GM19438 (cell line): ENCODE measurements around the gene NT5E.

ENCODE experiments used
- ATAC-seq: cut with Tn5 transposase; IDR thresholded peaks from one replicate; pipeline ENCODE4 v1.9.1; 2021; ENCODE audit warnings: low read depth; ENCODE audit not compliant: unreplicated experiment

NT5E gene

DNA sequence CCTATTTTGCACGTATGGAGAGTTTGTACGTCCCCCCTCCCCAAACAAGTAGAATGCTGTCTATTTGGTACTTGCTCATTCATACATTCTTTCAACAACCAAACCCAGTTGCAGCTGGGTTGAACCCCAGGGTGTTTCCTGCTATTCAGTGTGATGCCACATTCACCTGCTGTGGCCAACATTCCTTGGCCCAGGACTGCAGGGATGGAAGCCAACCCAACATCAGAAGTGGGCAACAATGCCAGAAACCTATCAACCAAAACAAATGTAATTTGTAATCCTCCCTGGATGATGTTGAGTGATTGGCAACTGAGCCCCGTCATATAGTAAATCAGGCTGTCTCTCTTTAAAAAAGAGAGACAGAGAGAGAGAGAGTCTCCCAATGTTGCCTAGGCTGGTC lies 8.9 kb downstream of the NT5E start:
- no peak for ATAC-seq

DNA sequence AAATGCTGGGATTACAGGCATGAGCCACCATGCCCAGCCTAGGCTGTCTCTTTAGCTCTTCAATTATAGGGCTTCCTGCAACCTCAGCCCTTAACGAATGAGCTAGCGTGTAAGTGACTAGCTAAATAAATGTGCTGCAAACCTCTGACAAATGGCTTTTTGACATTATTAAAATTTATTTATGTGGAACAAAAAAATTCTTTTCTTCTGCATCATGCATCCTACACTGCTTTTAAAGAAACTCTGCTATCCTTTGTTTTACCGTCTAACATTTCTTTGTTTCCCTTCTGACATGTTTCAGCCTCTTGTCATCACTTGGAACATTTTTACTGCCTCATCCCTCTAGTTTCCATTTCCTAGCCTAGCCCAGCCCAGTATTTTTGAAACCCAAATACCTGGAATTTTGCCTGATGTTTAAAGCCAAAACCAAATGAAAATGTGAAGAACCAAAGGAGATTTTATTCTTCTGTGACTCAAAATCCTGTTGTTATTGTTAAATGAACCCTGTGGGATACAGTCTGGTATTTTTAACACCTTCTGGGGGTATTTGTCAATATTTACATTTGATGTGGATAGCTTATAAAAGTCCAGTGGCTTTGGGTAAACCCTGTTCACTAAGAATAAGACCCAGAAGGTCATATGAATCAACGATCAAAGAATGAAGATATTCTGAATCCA lies 9.5 kb downstream of the NT5E start:
- ATAC-seq, result no peak

DNA sequence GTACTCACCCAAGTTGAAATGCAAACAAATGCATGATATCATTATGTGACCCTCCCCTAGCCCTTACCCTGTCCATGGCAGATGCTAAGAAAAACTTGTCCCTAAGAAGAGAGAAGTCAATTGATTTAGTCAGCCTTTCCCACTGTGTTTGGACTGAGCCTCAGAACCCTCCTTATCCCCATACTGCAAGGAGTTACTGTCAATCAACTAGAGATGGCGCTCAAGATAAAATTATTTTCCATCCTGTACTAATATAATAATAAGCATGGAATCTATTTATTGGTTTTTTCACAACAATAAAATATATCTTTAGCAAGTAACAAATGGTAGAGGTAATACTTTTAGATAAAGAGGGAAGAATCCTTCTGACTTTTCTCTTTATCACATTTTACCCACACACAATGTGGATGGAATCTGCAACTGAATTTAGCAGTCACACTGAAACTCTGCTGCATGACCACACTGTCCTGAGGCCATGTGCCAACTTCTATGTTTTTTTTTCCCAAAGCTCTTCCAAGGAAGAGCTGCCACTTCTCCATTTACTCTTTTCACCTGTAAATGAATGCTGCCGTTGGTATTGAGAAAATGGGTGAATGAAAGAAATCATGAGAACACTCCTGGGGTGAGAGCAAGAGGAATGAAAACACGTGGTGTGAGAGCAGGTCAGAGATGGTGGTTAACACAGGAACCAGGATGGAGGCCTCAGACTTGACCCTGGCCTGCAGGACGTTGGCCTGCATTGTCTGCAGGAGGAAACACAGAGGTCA lies 10.5 kb downstream of the NT5E start:
- no peak for ATAC-seq

DNA sequence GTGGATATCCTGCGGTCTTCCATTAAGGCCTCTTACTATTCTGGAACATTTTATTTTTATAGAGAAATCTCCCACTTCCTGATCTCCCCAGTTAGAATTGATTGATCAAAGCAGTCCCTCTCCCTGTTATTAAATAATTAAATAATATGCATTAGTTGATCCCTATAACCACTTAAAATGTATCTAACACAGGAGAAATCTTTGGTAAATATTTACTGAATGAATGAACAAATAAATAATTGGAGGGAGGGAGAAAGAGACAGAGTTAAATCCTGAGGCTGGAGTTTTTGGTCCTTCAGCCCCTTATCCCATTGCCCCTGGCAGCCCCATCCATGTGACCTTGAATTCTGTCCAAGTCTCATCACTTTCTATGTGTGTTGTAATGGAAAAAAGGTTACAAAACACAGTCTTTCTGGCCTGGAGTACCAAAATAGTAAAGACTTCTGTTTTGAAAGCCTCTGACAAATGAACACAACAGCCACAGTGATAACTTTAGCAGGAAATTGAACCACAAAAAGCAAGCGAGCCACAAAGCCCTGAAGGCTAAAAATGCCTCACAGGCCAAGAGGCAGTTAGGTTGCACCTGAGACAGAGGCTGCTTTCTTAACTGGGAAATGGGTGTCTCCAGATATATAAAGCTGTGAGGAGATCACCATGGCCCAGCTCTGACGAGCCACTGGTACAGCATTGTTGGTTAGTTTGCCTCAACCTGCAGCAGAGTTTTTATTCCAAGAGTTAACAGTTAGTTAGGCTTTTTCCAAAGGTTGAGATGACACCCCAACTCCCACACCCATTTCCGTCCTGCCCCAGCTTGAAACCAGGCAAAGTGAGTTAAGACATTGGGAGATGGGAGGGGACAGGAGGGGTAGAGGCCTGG lies 11.3 kb downstream of the NT5E start:
- peak; percentile 77 for ATAC-seq

DNA sequence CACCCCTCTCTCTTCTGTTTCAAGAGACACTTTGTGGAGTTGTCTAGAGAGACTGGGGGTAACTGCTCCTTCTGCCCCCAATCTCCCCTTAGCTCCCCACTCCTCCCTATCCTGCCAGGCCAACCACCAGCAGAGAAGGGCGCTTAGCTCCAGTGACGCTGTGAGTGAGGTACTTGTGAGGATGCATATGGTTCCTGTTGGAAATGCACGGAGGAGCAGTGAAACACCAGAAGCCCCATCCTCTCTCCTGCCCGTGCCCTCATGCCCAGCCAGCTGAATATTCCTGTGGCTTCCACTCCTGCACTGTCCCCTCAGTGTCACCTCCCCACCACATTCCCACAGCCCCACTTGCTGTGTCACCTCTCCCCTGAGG lies 11.9 kb downstream of the NT5E start:
- no peak for ATAC-seq

DNA sequence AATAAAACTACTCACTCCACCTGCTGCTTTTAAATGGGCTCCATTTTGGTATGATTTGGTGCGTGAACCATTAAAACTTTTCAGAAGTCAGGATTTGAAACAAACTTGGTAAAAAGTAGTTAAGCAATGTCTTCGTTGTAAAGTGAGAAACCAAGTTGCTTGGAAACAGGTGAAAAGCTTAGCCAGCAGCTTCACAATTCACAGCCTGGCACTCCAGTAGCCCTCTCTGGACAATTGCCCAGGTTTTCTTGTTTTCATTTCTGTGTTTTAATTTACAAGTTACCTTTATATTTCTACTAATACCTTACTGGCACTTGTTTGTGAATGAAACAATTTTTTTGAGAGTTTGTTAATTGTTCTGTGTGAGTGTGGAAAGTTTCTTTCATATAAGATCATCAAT lies 12.8 kb downstream of the NT5E start:
- ATAC-seq, result no peak

DNA sequence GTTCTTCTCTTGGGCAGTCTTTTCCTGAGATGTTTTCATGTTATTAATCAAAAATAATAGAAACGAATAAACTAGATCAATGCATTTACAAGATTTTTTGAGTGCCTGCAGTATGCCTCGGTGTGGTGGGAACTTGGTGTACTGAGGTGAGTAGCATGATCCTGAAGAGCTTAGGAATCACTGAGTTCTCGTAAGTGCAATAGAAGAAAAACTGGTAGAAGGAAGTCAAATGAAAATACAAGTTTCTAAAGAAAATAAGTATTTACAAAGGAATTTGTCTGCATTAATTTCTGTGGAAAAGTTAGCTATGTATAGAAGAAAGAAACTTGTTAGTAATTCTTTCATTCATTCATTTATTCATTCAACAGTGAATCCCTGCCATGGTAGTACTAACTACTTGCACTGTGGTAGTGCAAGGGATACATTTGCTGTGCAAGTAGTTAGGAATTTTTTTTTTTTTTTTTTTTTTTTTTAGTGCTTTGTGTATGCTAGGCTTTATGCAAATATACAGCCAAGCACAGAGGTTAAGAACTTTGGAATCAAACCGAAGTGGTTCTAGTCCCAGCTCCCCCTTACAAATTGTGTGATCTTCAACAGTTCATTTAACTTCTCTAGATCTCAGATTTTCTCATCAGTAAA lies 13.9 kb downstream of the NT5E start:
- ATAC-seq, result no peak

DNA sequence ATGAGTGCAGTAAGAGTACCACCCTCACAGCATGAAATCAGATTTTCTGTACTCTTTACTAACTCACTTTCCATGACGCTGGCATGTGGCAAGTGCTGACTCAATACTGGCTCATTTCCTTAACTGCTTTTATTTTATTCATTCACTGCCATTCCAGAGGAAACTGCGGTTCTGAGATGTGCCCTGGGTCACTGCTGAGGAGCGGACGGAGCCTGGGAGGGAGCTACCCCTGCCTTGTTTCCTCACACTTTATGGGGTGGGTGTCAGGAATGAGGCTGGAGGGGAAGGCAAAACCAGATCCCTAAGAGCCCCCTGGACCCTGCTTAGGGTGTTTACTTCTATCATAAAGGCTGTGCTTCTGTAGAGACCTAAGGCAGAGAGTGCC lies 14.4 kb downstream of the NT5E start:
- no peak for ATAC-seq

DNA sequence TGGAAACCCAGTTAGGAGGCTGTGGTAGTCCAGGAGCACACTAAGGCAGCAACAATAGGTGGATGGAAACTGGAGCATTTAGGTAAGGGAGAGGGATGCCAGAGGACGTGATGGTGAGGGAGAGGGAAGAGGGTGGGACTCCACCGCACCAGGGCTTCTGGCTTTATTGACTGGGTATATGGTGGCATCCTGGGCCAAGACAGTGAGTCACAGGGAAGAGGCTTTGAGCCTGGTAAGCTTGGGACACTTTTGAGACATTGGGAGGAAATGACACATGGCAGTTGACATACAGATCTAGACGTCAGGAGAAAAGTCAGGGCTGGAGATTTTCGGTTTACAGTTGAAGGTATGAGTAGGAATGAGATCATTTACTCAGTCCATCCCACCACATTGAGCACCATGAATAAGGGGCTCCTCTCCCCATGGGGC lies 14.9 kb downstream of the NT5E start:
- ATAC-seq, result no peak

DNA sequence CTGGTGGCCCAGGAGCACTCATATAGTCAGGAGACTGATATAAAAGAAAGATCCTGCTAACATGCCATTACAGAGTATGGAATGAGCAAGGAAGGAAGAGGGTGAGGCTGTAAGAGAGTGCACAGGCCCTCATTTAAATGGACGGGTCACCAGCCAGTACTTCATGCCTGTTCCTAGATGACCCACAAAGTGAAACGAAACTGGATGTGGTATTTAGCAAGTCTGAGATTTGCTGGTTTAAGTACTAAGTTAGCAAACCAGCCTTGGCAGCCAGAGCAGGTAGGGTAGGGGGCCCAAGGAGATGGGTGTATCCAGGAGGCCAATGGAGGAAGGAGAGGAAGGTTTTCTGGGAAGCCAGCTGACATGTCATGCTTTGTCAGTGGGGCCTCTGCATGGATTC lies 15.9 kb downstream of the NT5E start:
- peak; percentile 56 for ATAC-seq

DNA sequence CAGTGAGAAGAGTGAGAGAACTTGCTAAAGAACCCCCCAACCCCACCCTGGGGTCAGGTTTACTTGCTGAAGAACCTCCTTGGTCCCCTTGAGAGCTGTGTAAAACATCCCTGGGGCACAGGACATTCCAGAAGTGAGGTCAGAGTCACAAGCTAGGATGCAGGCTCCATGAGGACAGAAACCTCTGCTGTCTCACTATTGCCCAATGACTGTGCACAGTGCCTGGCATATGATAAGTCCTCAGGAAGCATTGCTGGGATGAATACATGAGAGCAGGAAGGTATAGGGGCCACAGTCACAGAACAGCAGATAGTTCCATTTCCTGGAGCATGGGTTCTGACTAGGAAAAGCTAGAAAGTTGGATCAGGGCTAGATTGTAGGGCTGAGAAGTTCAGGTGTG lies 18.4 kb downstream of the NT5E start:
- no peak for ATAC-seq

DNA sequence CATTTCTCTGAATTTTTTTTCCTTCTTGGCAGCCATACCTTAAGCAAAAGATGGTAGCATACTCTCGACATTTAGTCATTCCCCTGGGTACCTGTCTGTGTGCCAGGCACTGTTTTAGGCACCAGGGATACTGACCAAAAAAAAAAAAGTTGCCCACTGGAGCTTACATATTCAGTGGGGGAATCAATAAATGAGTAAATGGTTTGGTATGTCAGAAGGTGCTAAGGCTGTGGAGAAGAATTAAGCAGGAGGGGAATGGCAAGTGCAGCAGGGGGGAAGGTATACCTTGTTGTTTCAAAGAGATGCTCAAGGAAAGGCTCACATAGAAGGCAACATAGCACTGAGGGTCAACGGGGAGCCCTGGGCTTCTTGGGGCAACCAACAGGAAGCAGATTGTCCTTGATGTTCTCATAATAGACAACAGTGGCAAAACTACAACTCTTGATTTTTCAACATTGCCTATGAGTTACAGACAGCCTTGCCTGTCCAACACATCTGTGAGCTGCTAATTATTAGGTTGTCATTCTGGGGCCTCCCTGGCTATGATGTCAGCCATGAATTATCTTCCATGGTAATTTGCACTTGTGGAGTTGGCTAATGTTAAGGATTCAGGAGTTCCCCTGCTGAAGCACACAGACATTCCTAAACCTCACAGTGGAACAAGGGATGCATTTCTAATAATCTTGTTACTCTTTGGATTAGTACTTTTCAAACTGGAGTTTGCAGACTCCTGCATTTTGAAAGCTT lies 19.6 kb downstream of the NT5E start:
- ATAC-seq, result no peak

DNA sequence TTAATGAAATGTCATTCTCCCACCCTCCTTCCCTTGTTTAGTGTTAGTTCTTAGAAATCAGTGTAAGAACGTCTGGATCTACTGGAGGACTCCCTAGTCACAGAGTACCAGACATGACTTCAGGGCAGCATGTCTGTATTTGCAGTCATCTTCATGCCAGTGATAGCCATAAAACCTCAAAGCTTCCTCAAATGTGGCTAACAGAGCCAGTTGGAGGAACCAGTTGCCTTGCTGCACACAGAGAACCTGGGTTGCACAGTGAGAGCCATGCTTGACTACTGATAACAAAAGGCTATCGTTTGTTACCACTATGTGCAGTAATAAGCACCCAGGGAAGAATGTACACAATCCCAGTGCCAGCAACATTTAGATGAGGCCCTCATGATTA lies 20.1 kb downstream of the NT5E start:
- no peak for ATAC-seq

DNA sequence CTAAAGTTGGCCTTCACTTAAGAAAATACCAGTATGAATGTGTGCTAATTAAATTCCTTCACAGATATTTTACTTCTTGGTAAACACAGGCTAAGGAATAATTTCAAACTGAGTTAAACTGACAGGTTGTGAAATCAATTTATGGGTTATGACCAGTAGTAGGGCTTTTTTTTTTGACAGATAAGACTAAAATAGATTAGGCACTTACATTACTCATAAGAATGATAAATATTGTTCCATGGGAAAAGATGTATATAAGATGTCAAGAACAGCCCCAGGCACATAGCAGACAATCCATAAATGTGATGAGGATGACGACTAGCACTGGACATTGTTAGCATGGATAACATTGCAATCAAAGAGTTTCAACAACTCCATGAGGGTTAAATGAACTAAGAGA lies 22.9 kb downstream of the NT5E start:
- ATAC-seq, result no peak

DNA sequence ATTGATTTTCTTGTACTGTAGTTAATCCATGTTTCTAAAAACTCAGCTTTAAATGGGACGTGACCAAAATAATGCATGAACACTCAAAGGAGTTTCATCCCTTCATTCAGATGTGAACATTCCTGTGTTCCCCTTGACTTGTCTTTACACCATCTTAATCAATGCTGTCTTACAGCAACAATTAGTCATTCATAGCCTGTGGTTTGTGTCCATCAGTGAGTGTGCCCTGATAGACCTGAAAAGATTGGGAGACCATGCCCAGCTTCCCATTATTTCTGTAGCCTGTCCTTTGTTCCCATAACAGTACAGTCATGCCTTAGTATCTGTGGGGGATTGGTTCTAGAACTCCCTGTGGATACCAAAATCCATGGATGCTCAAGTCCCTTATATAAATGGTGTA lies 23.9 kb downstream of the NT5E start:
- no peak for ATAC-seq

DNA sequence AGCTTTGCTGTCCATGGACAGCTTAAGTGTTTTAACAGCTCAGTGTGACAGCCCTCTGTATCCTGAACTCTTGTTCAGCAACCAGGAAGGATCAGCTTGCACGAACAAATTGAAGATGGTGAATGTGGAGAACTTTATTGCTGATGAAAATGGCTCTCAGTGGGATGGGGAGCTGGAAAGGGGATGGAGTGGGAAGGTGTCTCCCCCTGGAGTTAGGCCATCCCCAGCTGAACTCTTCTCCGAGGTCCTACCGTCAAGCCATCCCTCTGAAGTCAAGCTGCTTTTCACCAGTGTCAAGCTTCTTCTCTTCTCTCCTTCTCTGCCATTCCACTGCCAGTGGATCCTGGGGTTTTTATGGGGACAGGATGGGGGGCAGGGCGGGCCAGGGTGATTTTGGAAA lies 26.6 kb downstream of the NT5E start:
- ATAC-seq, result no peak

DNA sequence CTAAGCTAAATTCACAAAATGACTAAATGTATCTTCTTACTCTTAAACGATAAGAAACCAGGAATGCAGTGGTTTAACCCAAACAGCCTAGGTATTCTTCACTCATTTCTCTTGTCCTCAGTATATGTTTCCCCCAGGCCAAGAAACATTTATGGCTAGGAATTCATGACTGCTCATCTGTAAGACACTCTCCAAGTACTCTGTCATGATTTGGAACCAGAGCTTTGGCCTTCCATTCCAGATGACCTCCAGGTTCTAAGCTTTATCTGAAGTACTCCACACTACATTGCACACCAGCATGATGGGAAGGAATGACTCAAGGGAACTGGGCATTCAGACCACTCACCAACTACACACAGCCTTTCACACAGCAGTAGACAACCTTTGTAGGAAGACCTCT lies 29.3 kb downstream of the NT5E start:
- no peak for ATAC-seq

DNA sequence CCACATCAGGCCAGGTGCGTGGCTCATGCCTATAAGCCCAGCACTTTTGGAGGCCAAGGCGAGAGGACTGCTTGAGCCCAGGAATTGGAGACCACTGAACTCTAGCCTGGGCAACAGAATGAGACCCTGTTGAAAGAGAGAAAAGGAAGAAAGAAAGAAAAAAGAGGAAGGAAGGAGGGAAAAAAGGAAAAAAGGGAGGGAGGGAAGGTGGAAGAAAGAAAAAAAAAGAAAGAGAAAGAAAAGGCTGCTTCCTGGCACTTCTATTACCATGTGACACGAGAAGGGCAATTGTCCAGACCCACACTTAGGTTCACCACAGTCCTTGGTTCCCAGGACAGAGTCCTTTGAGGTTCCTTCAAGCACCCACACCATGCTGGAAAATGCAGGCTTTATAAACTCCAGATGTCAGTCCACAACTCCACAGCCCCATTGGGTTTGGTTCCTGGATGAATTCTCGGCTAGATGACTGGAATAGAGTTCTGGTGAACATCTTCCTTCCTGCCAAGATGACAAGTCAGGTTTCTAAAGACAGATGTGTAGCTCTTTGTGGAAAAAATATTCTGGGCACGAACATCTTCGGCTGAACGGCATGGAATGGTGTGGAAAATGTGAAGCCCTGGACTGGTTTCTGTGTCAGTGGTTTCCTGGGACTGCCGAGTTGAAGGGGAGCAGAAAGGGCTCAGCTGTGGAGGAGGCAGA lies 32.5 kb downstream of the NT5E start:
- peak; percentile 7 for ATAC-seq

DNA sequence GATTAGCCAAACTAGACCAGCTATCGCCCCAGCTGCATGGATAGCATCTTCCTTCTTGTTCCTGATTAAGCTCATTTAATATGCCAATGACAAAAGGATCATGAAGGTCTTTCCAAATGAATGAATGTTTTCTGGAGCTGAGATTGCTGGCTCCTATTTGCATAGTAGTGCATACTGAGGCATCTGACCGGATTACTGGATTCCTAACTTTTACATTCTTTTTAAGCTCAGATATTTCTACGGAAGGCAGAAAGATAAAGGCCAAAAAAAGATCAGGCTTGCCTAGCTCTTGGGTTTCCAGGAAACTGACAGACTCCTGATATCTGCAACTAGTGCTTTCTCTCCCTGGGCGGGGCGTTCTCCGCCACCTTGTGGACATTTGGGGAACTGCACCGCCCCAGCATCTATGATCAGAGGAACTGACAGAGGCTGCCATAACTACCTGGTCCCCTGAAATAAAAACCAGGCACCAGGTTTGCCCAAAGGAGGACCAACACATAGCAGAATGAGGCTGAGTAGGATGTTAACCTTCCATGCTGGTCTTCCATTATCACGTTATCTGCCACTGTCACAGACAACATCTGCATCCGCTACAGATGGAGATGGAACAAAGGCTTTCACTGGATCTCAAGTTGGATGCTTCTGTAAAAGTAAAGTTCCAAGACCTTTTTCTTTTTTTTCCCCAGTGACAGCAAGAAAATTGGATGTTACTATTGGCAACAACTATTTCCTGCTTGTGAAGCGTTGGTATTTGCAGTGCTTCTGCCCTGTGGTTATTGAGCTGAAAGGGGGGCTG lies 33.2 kb downstream of the NT5E start:
- ATAC-seq, result peak; percentile 94
